Measurements from ENCODE around the gene STAC2.

GRCh38 chr17:39170109-39170508, 55.6 kb downstream of the STAC2 start:
- TF ChIP-seq POLR2A (IDR thresholded peaks at IDR 0.05) (no peak), CTCF (IDR thresholded peaks at IDR 0.05) (no peak)

Measured in adrenal gland (tissue), 5 donors.